ENCODE measurements around the gene IL17B. TPM values are rescaled to one million over a fixed set of nuclear protein-coding genes. Genes with fewer than 3 reads are reported as not detected.
A peak's percentile ranks its signal among the peaks of the same experiment; 100 is the strongest.

IL17B gene
- total and polyA plus RNA-seq, 2 of the 13 experiments (the other 11 are each of a cell fraction or from before 2014, with no cell fraction given), result 0.29 to 2.6 TPM

DNA sequence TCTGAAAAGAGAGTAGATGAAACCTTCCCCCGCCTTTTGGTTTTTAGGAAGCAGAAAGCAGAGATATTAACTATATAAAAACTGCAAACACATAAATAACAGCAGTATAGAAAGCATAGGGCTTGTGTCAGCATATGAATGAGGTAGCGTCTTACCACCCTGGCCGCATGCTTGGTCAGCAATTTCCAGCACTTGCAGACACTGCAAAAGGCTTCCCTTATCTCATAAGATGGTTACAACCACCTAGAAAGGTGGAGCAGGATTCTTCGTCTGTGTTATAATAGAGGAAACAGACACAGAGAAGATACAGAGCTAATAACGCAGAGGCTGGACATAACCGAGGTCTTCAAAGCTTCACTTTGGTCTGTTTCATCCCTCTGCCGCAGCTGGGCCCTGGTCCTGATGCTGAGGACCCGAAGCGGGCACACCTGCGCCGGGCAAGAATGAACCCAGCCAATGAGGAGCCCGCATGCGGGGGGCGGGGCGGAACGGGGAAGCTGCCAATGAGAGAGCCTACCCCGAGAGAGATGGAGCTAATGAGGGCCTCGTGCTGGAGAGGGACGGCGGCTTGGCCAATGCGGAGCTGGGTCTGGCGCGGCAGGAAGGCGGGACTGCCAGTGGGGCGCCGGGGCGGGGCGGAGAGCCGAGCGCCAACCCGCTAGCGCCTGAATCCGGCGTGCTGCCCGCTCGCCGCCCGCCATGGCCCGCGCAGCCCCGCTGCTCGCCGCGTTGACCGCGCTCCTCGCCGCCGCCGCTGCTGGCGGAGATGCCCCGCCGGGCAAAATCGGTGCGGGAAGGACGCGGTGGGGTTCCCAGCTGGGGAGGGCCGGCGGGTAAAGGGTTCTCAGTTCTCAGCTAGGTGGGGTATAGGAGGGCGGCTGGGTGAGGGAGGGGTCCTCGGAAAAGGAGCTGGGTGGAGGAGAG lies 21.5 kb downstream of the IL17B start, which contains the start of gene PCYOX1L (continued):
- TF ChIP-seq ZNF564 (CRISPR knock-in tag; IDR thresholded peaks at IDR 0.05), result no peak
- peak; percentile 83 for TF ChIP-seq YY1 (IDR thresholded peaks at IDR 0.05; ENCODE audit: insufficient read depth, insufficient replicate concordance, low read depth, low read length)
- TF ChIP-seq ZNF234 (CRISPR knock-in tag; conservative IDR thresholded peaks at IDR 0.05), result no peak
- TF ChIP-seq ZNF550 (CRISPR knock-in tag; IDR thresholded peaks at IDR 0.05; ENCODE audit: borderline replicate concordance), result no peak
- TF ChIP-seq, protein P1, sequence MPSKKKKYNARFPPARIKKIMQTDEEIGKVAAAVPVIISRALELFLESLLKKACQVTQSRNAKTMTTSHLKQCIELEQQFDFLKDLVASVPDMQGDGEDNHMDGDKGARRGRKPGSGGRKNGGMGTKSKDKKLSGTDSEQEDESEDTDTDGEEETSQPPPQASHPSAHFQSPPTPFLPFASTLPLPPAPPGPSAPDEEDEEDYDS (CRISPR knock-in tag; IDR thresholded peaks at IDR 0.05), result no peak
- no peak for TF ChIP-seq GATAD2A (CRISPR knock-in tag; IDR thresholded peaks at IDR 0.05)
- TF ChIP-seq ETV5 (CRISPR knock-in tag; IDR thresholded peaks at IDR 0.05; ENCODE audit: borderline replicate concordance), result no peak
- TF ChIP-seq ZNF792 (CRISPR knock-in tag; IDR thresholded peaks at IDR 0.05), result peak; percentile 69; the same call in 1 of the 2 replicates
- peak; percentile 88 to 90 for TF ChIP-seq MAFK (conservative IDR thresholded peaks at IDR 0.05 in 1 of 2, IDR thresholded peaks at IDR 0.05 in 1 of 2; ENCODE audit: low read length in 2 of 2)
- no peak for TF ChIP-seq ZNF496 (CRISPR knock-in tag; IDR thresholded peaks at IDR 0.05; ENCODE audit: insufficient replicate concordance)
- TF ChIP-seq ZNF570 (CRISPR knock-in tag; IDR thresholded peaks at IDR 0.05; ENCODE audit: borderline replicate concordance), result no peak
- no peak for TF ChIP-seq PAF1 (CRISPR knock-in tag; IDR thresholded peaks at IDR 0.05)
- peak; percentile 34; the same call in 1 of the 2 replicates for TF ChIP-seq SP5 (CRISPR knock-in tag; IDR thresholded peaks at IDR 0.05; ENCODE audit: borderline replicate concordance, low read depth)
- TF ChIP-seq ETV6 (CRISPR knock-in tag; conservative IDR thresholded peaks at IDR 0.05), result no peak
- no peak for TF ChIP-seq GATA4 (IDR thresholded peaks at IDR 0.05; ENCODE audit: borderline replicate concordance, low read depth)
- TF ChIP-seq PCBP2 (optimal IDR thresholded peaks at IDR 0.05; ENCODE audit: low read depth, low read length, poor library complexity, severe bottlenecking), result no peak
- TF ChIP-seq SCMH1 (CRISPR knock-in tag; IDR thresholded peaks at IDR 0.05; ENCODE audit: borderline replicate concordance), result no peak
- TF ChIP-seq, protein P2, sequence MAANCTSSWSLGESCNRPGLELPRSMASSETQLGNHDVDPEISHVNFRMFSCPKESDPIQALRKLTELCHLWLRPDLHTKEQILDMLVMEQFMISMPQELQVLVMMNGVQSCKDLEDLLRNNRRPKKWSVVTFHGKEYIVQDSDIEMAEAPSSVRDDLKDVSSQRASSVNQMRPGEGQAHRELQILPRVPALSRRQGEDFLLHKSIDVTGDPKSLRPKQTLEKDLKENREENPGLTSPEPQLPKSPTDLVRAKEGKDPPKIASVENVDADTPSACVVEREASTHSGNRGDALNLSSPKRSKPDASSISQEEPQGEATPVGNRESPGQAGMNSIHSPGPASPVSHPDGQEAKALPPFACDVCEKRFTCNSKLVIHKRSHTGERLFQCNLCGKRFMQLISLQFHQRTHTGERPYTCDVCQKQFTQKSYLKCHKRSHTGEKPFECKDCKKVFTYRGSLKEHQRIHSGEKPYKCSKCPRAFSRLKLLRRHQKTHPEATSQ (CRISPR knock-in tag; IDR thresholded peaks at IDR 0.05; ENCODE audit: borderline replicate concordance), result no peak
- TF ChIP-seq, protein P3, sequence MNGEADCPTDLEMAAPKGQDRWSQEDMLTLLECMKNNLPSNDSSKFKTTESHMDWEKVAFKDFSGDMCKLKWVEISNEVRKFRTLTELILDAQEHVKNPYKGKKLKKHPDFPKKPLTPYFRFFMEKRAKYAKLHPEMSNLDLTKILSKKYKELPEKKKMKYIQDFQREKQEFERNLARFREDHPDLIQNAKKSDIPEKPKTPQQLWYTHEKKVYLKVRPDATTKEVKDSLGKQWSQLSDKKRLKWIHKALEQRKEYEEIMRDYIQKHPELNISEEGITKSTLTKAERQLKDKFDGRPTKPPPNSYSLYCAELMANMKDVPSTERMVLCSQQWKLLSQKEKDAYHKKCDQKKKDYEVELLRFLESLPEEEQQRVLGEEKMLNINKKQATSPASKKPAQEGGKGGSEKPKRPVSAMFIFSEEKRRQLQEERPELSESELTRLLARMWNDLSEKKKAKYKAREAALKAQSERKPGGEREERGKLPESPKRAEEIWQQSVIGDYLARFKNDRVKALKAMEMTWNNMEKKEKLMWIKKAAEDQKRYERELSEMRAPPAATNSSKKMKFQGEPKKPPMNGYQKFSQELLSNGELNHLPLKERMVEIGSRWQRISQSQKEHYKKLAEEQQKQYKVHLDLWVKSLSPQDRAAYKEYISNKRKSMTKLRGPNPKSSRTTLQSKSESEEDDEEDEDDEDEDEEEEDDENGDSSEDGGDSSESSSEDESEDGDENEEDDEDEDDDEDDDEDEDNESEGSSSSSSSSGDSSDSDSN (CRISPR knock-in tag; IDR thresholded peaks at IDR 0.05), result no peak
- TF ChIP-seq FOXO1 (CRISPR knock-in tag; IDR thresholded peaks at IDR 0.05), result no peak
- no peak for TF ChIP-seq TBL1XR1 (IDR thresholded peaks at IDR 0.05; ENCODE audit: borderline replicate concordance, low read length, partially characterized antibody)
- no peak for TF ChIP-seq ZNF850 (CRISPR knock-in tag; conservative IDR thresholded peaks at IDR 0.05)
- TF ChIP-seq, protein P4, sequence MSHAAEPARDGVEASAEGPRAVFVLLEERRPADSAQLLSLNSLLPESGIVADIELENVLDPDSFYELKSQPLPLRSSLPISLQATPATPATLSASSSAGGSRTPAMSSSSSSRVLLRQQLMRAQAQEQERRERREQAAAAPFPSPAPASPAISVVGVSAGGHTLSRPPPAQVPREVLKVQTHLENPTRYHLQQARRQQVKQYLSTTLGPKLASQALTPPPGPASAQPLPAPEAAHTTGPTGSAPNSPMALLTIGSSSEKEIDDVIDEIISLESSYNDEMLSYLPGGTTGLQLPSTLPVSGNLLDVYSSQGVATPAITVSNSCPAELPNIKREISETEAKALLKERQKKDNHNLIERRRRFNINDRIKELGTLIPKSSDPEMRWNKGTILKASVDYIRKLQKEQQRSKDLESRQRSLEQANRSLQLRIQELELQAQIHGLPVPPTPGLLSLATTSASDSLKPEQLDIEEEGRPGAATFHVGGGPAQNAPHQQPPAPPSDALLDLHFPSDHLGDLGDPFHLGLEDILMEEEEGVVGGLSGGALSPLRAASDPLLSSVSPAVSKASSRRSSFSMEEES (CRISPR knock-in tag; IDR thresholded peaks at IDR 0.05), result no peak
- TF ChIP-seq ZNF678 (CRISPR knock-in tag; IDR thresholded peaks at IDR 0.05), result no peak
- peak; percentile 94 for TF ChIP-seq NFYB (CRISPR knock-in tag; IDR thresholded peaks at IDR 0.05)
